Measurements from ENCODE around the gene NPL. TPM values are rescaled to one million over a fixed set of nuclear protein-coding genes. Genes with fewer than 3 reads are reported as not detected.

The NPL gene
- total and polyA plus RNA-seq, 9 of the 15 experiments (the other 6 are each of a cell fraction or from before 2014, with no cell fraction given), result 9.9 to 22.3 (median 14.2) TPM

DNA sequence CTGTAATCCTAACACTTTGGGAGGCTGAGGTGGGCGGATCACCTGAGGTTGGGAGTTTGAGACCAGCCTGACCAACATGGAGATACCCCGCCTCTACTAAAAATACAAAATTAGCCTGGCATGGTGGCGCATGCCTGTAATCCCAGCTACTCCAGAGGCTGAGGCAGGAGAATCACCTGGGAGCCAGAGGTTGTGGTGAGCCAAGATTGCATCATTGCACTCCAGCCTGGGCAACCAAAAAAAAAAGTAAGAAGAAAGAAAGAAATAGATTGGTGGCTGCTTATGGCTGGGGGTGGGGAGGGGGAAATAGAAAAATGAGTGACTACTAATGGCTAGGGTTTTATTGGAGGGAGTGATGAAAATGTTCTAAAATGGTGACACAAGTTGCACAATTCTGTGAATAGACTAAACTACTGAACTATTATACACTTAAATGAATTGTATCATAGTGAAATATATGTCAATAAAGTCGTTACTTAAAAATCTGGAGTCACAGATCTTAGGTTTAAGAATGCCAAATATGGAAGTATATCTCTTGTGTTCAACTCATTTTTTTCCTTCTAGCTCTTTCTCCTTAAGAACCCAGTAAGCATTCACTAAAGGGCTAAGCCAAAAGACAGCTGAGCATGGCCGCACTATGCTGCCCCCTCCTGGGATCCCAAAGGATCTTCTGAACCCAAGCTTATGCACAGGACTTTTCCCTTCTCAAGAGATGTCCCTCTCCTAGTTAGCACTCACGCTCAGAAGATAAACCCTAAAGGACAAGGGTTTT lies 3.2 kb upstream of the NPL start (continued):
- no peak for TF ChIP-seq ZBTB7A (IDR thresholded peaks at IDR 0.05; ENCODE audit: borderline replicate concordance, control insufficient read depth, low read depth, low read length)
- peak; percentile 57; the same call in 1 of the 2 replicates for TF ChIP-seq ATF7 (IDR thresholded peaks at IDR 0.05)
- TF ChIP-seq PYGO2 (tag; IDR thresholded peaks at IDR 0.05), result no peak
- no peak for TF ChIP-seq RAD51 (IDR thresholded peaks at IDR 0.05; ENCODE audit: borderline replicate concordance, low read depth)
- TF ChIP-seq, protein P1, sequence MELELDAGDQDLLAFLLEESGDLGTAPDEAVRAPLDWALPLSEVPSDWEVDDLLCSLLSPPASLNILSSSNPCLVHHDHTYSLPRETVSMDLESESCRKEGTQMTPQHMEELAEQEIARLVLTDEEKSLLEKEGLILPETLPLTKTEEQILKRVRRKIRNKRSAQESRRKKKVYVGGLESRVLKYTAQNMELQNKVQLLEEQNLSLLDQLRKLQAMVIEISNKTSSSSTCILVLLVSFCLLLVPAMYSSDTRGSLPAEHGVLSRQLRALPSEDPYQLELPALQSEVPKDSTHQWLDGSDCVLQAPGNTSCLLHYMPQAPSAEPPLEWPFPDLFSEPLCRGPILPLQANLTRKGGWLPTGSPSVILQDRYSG (tag; conservative IDR thresholded peaks at IDR 0.05; ENCODE audit: low read depth), result no peak
- TF ChIP-seq SMAD2 (IDR thresholded peaks at IDR 0.05; ENCODE audit: low read depth, low read length), result no peak
- TF ChIP-seq FOXJ2 (tag; IDR thresholded peaks at IDR 0.05), result no peak
- peak; percentile 73 to 82 for TF ChIP-seq RAD21 (CRISPR knock-in tag; conservative IDR thresholded peaks at IDR 0.05 in 1 of 2, IDR thresholded peaks at IDR 0.05 in 1 of 2)
- no peak for TF ChIP-seq MYBL2 (IDR thresholded peaks at IDR 0.05; ENCODE audit: low read depth)
- no peak for TF ChIP-seq MYBL2 (CRISPR knock-in tag; IDR thresholded peaks at IDR 0.05; ENCODE audit: borderline replicate concordance)
- no peak for TF ChIP-seq PHB (CRISPR knock-in tag; IDR thresholded peaks at IDR 0.05)
- TF ChIP-seq PHF21A (IDR thresholded peaks at IDR 0.05; ENCODE audit: borderline replicate concordance, low read depth), result no peak
- TF ChIP-seq, protein P2, sequence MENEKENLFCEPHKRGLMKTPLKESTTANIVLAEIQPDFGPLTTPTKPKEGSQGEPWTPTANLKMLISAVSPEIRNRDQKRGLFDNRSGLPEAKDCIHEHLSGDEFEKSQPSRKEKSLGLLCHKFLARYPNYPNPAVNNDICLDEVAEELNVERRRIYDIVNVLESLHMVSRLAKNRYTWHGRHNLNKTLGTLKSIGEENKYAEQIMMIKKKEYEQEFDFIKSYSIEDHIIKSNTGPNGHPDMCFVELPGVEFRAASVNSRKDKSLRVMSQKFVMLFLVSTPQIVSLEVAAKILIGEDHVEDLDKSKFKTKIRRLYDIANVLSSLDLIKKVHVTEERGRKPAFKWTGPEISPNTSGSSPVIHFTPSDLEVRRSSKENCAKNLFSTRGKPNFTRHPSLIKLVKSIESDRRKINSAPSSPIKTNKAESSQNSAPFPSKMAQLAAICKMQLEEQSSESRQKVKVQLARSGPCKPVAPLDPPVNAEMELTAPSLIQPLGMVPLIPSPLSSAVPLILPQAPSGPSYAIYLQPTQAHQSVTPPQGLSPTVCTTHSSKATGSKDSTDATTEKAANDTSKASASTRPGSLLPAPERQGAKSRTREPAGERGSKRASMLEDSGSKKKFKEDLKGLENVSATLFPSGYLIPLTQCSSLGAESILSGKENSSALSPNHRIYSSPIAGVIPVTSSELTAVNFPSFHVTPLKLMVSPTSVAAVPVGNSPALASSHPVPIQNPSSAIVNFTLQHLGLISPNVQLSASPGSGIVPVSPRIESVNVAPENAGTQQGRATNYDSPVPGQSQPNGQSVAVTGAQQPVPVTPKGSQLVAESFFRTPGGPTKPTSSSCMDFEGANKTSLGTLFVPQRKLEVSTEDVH (IDR thresholded peaks at IDR 0.05; ENCODE audit: low read depth, partially characterized antibody), result no peak
- TF ChIP-seq, protein P3, sequence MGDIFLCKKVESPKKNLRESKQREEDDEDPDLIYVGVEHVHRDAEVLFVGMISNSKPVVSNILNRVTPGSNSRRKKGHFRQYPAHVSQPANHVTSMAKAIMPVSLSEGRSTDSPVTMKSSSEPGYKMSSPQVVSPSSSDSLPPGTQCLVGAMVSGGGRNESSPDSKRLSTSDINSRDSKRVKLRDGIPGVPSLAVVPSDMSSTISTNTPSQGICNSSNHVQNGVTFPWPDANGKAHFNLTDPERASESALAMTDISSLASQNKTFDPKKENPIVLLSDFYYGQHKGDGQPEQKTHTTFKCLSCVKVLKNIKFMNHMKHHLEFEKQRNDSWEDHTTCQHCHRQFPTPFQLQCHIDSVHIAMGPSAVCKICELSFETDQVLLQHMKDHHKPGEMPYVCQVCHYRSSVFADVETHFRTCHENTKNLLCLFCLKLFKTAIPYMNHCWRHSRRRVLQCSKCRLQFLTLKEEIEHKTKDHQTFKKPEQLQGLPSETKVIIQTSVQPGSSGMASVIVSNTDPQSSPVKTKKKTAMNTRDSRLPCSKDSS (IDR thresholded peaks at IDR 0.05; ENCODE audit: low read depth, partially characterized antibody), result no peak
- no peak for TF ChIP-seq SP2 (IDR thresholded peaks at IDR 0.05; ENCODE audit: extremely low read depth, low read depth, low read length, poor library complexity, severe bottlenecking)
- peak; percentile 89 for TF ChIP-seq CEBPB (tag; IDR thresholded peaks at IDR 0.05)
- peak; percentile 66 for TF ChIP-seq ZNF384 (IDR thresholded peaks at IDR 0.05; ENCODE audit: low read depth, low read length)
- no peak for TF ChIP-seq SLC30A9 (CRISPR knock-in tag; IDR thresholded peaks at IDR 0.05)
- TF ChIP-seq, protein P4, sequence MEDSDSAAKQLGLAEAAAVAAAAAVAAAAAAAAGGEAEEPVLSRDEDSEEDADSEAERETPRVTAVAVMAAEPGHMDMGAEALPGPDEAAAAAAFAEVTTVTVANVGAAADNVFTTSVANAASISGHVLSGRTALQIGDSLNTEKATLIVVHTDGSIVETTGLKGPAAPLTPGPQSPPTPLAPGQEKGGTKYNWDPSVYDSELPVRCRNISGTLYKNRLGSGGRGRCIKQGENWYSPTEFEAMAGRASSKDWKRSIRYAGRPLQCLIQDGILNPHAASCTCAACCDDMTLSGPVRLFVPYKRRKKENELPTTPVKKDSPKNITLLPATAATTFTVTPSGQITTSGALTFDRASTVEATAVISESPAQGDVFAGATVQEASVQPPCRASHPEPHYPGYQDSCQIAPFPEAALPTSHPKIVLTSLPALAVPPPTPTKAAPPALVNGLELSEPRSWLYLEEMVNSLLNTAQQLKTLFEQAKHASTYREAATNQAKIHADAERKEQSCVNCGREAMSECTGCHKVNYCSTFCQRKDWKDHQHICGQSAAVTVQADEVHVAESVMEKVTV (CRISPR knock-in tag; IDR thresholded peaks at IDR 0.05), result peak; percentile 35; the same call in 1 of the 2 replicates
- TF ChIP-seq KLF16 (IDR thresholded peaks at IDR 0.05), result peak; percentile 28; the same call in 1 of the 2 replicates

Data from K562 (cell line).